Sciatic nerve (tissue), 1 donor: ENCODE data around the gene RHO. TPM values are rescaled to one million over a fixed set of nuclear protein-coding genes. Genes with fewer than 3 reads are reported as not detected.

ENCODE experiments used
- total RNA-seq: library from RNA; stranded (reverse); fragmentation: NEBNext Ultra II Directional; extraction: Animal tissue kit (Norgen Biotek cat#: 25700); gene quantifications from one replicate; pipeline ENCODE4 v1.2.1, GENCODE V29; 2021
- donor health status: DM: no; HTN: no; CAD: no.

RHO gene
- total RNA-seq, 1 donor from 2014 or later: not detected

Other genes starting within 250 kb of the RHO start
- gene HMCES, start 249.8 kb upstream of the RHO start, total RNA-seq: 36.6 TPM
- 0.40 TPM for gene EFCAB12, start 100.0 kb upstream of the RHO start, total RNA-seq
- 30.6 TPM for gene MBD4, start 88.7 kb upstream of the RHO start, total RNA-seq
- gene IFT122, start 88.4 kb upstream of the RHO start, total RNA-seq: 49.7 TPM
- not detected for gene H1-8, start 14.5 kb downstream of the RHO start, total RNA-seq
- 319 TPM for gene PLXND1, start 78.0 kb downstream of the RHO start, total RNA-seq